Epithelial cell of esophagus (primary cell): ENCODE data around the gene NMT1.

Experiments used
- DNase-seq: peaks from one replicate; pipeline ENCODE4 v3.0.0; 2010; ENCODE audit warnings: low read depth
- H3K4me3 ChIP-seq: 2 replicates; pipeline ENCODE4 v1.5.1; 2011; ENCODE audit warnings: mild to moderate bottlenecking, low read length, control low read depth
- TF ChIP-seq, protein P1 (sequence below): IDR thresholded peaks from 2 replicates; pipeline ENCODE4 v1.5.1; 2011; ENCODE audit warnings: low read depth, mild to moderate bottlenecking, low read length, control low read depth, inconsistent platforms; ENCODE audit not compliant: insufficient read depth; ENCODE audit errors: missing control alignments

NMT1 gene

DNA sequence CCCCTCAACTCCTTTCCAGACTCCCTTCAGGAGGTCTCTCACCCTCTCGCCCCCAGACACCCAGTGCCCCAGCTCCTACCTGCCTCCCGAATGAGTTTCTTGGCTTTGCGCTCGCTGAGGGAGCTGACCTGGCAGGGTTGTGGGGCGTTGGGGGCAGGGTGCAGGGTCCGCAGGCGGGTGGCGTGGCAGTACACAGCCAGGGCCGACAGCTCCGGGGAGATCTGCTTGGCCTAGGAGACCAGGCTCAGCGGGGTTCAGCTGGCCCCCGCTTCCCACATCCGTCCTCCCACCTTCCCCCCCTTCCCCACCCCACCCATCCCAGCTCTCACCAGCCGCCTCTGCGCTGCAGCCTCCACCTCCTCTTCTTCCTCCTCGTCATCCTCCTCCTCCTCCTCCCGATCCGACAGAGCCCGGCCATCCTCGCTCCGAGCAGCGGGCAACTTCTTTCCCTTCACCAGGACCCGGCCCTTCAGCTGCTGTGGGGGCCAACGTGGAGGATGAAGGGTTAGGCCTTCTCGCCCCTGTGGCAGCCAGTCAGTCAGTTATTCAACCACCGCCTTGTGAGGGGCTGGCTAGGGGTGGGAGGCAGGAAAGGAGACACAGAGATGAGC lies 54.0 kb downstream of the NMT1 start:
- TF ChIP-seq, protein P1, sequence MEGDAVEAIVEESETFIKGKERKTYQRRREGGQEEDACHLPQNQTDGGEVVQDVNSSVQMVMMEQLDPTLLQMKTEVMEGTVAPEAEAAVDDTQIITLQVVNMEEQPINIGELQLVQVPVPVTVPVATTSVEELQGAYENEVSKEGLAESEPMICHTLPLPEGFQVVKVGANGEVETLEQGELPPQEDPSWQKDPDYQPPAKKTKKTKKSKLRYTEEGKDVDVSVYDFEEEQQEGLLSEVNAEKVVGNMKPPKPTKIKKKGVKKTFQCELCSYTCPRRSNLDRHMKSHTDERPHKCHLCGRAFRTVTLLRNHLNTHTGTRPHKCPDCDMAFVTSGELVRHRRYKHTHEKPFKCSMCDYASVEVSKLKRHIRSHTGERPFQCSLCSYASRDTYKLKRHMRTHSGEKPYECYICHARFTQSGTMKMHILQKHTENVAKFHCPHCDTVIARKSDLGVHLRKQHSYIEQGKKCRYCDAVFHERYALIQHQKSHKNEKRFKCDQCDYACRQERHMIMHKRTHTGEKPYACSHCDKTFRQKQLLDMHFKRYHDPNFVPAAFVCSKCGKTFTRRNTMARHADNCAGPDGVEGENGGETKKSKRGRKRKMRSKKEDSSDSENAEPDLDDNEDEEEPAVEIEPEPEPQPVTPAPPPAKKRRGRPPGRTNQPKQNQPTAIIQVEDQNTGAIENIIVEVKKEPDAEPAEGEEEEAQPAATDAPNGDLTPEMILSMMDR = no peak
- no peak for DNase-seq
- no peak overlapping the region for H3K4me3 ChIP-seq

DNA sequence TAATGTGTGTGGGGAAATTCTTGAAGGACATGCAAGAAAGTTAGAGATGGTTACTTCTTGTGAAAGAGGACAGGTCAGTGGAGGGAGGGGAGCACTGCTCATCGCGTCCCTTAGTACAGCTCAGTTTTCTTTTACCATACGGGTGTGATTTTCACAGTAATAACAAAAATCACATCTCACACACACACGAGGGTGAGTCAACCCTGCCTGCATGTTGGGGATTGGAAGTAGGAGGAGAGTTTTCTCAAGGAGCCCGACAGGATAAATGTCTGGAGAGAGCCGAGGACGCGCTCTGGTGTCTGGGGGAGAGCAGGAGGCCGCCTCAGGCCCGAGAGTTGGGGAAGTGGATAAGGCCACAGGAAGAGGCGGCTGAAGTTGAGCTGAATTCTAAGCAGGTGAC lies 54.8 kb downstream of the NMT1 start:
- DNase-seq = no peak
- H3K4me3 ChIP-seq = no peak overlapping the region
- TF ChIP-seq, protein P1 = no peak

DNA sequence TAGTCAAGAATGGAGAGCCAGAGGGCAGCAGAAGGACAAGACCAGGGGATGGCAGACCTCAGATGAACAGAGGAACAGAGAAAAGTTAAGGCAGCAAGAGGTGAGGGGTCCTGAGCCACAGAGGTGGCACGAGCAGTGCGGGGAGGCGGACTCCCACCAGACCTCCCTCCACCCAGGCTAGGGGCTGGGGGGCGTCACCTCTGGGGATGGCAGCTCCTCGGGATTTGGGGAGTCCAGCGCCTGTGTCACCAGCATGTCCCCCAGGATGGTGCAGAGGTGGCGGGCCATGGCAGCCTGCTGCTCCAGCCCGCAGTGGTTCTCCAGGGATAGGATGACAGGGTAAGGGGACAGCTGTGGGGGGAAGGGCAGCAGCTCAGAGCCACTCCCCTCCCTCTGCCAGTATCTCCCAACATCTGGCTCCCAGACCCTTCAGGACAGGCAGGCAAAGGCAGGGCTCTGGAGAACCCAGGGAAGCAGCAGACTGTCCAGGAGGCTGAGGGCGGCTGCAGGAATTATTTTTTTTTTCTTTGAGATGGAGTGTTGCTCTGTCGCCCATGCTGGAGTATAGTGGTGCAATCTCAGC lies 55.4 kb downstream of the NMT1 start:
- H3K4me3 ChIP-seq = no peak overlapping the region
- DNase-seq = no peak
- TF ChIP-seq, protein P1 = no peak

DNA sequence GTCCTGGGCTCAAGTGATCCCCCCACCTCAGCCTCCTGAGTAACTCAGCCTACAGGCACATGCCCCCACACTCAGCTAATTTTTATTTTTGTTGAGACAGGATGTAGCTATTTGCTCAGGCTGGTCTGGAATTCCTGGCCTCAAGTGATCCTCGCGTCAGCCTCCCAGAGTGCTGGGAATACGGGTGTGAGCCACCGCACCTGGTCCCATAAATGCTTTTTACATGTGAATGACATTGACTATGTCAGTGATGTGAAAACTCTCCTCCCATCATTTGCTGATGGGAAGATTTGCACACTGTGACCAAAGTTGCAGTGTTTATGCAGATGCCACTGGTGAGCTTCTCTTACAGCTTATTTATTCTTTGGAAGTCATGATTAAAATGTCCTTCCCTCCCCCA lies 56.2 kb downstream of the NMT1 start:
- TF ChIP-seq, protein P1 = no peak
- no peak for DNase-seq
- no peak overlapping the region for H3K4me3 ChIP-seq

DNA sequence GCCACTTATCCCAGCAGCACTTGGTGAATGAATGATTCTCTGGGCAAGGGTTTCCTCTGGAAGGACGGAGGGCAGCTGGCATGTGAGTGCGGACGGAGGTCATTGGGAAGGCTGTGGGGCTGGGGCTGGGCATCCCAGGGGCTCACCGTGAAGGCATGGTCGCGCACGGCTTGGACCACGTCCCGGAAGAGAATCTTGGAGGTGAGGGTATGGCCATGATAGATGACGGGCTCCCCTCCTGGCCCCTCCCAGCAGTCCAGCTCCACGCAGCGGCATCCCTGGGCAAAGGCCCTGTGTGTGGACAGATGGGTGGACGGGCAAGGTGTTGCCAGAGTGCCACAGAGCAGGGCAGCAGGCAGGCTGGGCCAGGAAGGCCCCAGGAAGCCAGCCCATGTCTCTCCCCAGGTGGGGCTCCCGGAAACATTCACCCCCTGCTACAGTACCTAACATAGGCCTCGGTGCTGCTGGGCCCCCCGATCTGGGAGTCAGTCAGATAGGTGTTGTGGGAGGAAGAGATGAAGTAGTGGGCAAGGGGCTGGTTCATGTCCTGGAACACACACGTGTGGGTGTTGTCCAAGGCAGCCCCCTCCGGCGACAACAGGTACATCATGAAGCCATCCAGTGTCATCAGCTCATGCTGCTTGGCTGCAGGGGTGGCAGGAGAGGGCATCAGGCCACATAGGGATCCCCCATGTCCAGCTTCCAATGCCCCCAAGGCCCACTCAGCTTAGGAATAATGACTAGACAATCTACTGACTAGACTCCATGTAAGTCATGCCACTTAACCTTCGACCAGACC lies 56.9 kb downstream of the NMT1 start:
- no peak overlapping the region for H3K4me3 ChIP-seq
- TF ChIP-seq, protein P1 = no peak
- DNase-seq = no peak

DNA sequence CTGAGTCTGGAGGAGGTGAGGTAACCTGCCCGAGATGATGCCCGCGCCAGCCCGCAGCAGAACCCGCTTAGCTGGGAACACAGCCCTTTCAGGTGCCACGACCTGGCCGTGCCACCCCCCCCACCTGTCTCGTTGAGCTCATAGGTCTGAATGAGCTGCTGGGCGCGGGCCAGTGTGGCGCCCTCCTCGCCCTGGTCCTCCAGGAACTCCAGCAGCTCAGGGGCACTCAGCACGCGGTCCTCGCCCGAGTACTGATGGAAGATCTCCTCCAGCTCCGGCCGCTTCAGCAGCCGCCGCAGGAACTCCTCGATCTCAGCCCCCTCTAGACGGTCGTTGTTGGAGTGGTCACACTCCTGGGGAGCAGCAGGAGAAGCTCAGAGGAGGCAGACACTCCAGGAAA lies 57.6 kb downstream of the NMT1 start:
- TF ChIP-seq, protein P1 = no peak
- H3K4me3 ChIP-seq = no peak overlapping the region
- DNase-seq = no peak
